ENCODE measurements around the gene OR56A3.

Gene OR56A3

DNA sequence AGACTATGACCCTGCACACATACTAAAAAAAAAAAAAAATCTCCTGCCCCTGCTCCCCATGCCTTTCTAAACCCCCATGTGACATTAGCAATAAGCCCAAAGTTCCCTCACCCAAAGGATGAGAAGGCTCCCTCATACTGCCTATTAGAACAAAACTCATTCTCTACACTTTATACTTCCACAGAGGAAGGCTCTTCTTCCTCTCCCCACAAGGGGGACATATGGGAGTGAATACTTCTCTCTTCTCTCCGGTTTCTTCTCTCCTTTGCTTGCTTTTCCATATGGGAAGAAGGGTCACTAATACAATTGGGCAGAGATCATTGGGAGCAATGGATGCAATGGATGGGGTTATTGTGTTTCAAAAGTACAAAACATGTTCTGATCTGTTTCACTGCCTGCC is 41.4 kb downstream of the OR56A3 start:
- DNase-seq: no peak

- no peak for DNase-seq
Measured at GRCh38 chr11:5986885-5987284, 44.8 kb downstream of the OR56A3 start, which contains the start of gene OR52L1. OR52L1 (minus strand) TSS chr11:5986985; CDS start chr11:5986930, 55 bp downstream.

- no peak for DNase-seq
Measured at GRCh38 chr11:5989203-5989602, 47.2 kb downstream of the OR56A3 start.

- no peak for DNase-seq
Measured at GRCh38 chr11:5992150-5992549, 50.1 kb downstream of the OR56A3 start.

- DNase-seq: peak; percentile 35
Measured at GRCh38 chr11:5992604-5993251, 50.7 kb downstream of the OR56A3 start.

GRCh38 chr11:5994791-5995190 is 52.7 kb downstream of the OR56A3 start:
- DNase-seq: no peak
